Measurements from ENCODE around the gene TLE1.

TLE1 gene

GRCh38 chr9:81636255-81636599 is 53.1 kb downstream of the TLE1 start:
- DNase-seq (ENCODE audit: low spot score), result no peak
- TF ChIP-seq CTCF (IDR thresholded peaks at IDR 0.05), result no peak

GRCh38 chr9:81635521-81636254 is 53.7 kb downstream of the TLE1 start:
- DNase-seq (ENCODE audit: low spot score), result no peak
- H3K27ac ChIP-seq, result no peak overlapping the region
- TF ChIP-seq CTCF (IDR thresholded peaks at IDR 0.05), result no peak
- H3K4me3 ChIP-seq, result no peak overlapping the region

More at GRCh38 chr9:81636255-81636599, 53.1 kb downstream of the TLE1 start:
- H3K27ac ChIP-seq, result no peak overlapping the region
- no peak overlapping the region for H3K4me3 ChIP-seq

GRCh38 chr9:81634915-81635516 is 54.3 kb downstream of the TLE1 start:
- H3K27ac ChIP-seq, result peak overlapping the region in 1 of 2 donors; percentile 14
- TF ChIP-seq CTCF (IDR thresholded peaks at IDR 0.05), result no peak
- no peak overlapping the region for H3K4me3 ChIP-seq
- DNase-seq (ENCODE audit: low spot score), result no peak

GRCh38 chr9:81633952-81634854 is 55.1 kb downstream of the TLE1 start:
- TF ChIP-seq CTCF (IDR thresholded peaks at IDR 0.05), result no peak
- no peak for DNase-seq (ENCODE audit: low spot score)
- H3K4me3 ChIP-seq, result no peak overlapping the region
- peak overlapping the region in 1 of 2 donors; percentile 23 for H3K27ac ChIP-seq

GRCh38 chr9:81632599-81632998 is 56.7 kb downstream of the TLE1 start:
- Histone ChIP-seq H3K4me3 (no peak overlapping the region), H3K27ac (peak overlapping the region in 1 of 2 donors; percentile 55)
- no peak for DNase-seq (ENCODE audit: low spot score)
- TF ChIP-seq CTCF (IDR thresholded peaks at IDR 0.05), result no peak

GRCh38 chr9:81631218-81631745 is 58.1 kb downstream of the TLE1 start:
- no peak for TF ChIP-seq CTCF (IDR thresholded peaks at IDR 0.05)
- DNase-seq (ENCODE audit: low spot score), result no peak
- Histone ChIP-seq H3K4me3 (no peak overlapping the region), H3K27ac (no peak overlapping the region)

Measured in coronary artery (tissue), 2 donors.